K562 (cell line): Measurements from ENCODE around the gene CIAO1. TPM values are rescaled to one million over a fixed set of nuclear protein-coding genes. Genes with fewer than 3 reads are reported as not detected.

ENCODE experiments used
- ADNP ChIP-seq: fragments of 200-800 bp; sonication (Bioruptor generic); IDR thresholded peaks from 2 replicates; pipeline ENCODE4 v1.6.1; 2016; ENCODE audit warnings: missing genetic modification characterization, missing compliant biosample characterization
- NONO ChIP-seq, 2 experiments: fragments of 200-400 bp in 1 of 2; fragments of 450-650 bp in 1 of 2; formaldehyde crosslinking in 1 of 2; IDR thresholded peaks; 2 replicates each; pipeline ENCODE4 v1.6.1; 2017; ENCODE audit warnings: low read depth in 2 of 2, mild to moderate bottlenecking in 2 of 2, moderate library complexity in 2 of 2, low read length in 1 of 2
- RBBP5 ChIP-seq: fragments of 200-600 bp; sonication (generic); IDR thresholded peaks from 2 replicates; pipeline ENCODE4 v1.6.1; 2012; ENCODE audit warnings: borderline replicate concordance, mild to moderate bottlenecking, low read length, control low read depth, inconsistent platforms; ENCODE audit not compliant: insufficient read depth, poor library complexity, severe bottlenecking
- polyA plus RNA-seq, 8 experiments: library from polyadenylated mRNA; depleted of rRNA in 4 of 8; stranded (reverse) in 5 of 8; unstranded in 3 of 8; fragments of >200 nt; fragmentation: Nextera tagmentation in 2 of 8; fragmentation: Illumina TruSeq in 1 of 8; extraction: Ambion mirVana in 2 of 8; extraction: Trizol in 1 of 8; gene quantifications; 2 replicates each; pipeline versions ENCODE4 v1.2.1 to v1.2.3, GENCODE V29; 2011 to 2014; ENCODE audit warnings: inconsistent platforms in 1 of 8, missing spikeins in 1 of 8
- total RNA-seq, 7 experiments: library from RNA; depleted of rRNA in 6 of 7; stranded (reverse); fragments of >200 nt in 6 of 7; fragmentation: Illumina TruSeq in 2 of 7; extraction: Trizol in 2 of 7; gene quantifications; 2 replicates each; pipeline versions ENCODE4 v1.2.1 to v1.2.3, GENCODE V29; 2011 to 2021; ENCODE audit warnings: low replicate concordance in 1 of 7
- TF ChIP-seq, protein P1 (sequence below): sonication (generic); formaldehyde crosslinking; IDR thresholded peaks from 2 replicates; pipeline ENCODE4 v1.8.0; 2023; ENCODE audit warnings: missing genetic modification reagents, mild to moderate bottlenecking, borderline replicate concordance
- TF ChIP-seq, protein P2 (sequence below): sonication (generic); formaldehyde crosslinking; IDR thresholded peaks from 2 replicates; pipeline ENCODE4 v1.8.1; 2023; ENCODE audit warnings: mild to moderate bottlenecking, missing genetic modification reagents, moderate library complexity

CIAO1 gene
- total and polyA plus RNA-seq, 9 of the 15 experiments (the other 6 are each of a cell fraction or from before 2014, with no cell fraction given), result 11.4 to 156 (median 92.8) TPM

- TF ChIP-seq, protein P1, sequence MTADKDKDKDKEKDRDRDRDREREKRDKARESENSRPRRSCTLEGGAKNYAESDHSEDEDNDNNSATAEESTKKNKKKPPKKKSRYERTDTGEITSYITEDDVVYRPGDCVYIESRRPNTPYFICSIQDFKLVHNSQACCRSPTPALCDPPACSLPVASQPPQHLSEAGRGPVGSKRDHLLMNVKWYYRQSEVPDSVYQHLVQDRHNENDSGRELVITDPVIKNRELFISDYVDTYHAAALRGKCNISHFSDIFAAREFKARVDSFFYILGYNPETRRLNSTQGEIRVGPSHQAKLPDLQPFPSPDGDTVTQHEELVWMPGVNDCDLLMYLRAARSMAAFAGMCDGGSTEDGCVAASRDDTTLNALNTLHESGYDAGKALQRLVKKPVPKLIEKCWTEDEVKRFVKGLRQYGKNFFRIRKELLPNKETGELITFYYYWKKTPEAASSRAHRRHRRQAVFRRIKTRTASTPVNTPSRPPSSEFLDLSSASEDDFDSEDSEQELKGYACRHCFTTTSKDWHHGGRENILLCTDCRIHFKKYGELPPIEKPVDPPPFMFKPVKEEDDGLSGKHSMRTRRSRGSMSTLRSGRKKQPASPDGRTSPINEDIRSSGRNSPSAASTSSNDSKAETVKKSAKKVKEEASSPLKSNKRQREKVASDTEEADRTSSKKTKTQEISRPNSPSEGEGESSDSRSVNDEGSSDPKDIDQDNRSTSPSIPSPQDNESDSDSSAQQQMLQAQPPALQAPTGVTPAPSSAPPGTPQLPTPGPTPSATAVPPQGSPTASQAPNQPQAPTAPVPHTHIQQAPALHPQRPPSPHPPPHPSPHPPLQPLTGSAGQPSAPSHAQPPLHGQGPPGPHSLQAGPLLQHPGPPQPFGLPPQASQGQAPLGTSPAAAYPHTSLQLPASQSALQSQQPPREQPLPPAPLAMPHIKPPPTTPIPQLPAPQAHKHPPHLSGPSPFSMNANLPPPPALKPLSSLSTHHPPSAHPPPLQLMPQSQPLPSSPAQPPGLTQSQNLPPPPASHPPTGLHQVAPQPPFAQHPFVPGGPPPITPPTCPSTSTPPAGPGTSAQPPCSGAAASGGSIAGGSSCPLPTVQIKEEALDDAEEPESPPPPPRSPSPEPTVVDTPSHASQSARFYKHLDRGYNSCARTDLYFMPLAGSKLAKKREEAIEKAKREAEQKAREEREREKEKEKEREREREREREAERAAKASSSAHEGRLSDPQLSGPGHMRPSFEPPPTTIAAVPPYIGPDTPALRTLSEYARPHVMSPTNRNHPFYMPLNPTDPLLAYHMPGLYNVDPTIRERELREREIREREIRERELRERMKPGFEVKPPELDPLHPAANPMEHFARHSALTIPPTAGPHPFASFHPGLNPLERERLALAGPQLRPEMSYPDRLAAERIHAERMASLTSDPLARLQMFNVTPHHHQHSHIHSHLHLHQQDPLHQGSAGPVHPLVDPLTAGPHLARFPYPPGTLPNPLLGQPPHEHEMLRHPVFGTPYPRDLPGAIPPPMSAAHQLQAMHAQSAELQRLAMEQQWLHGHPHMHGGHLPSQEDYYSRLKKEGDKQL (CRISPR knock-in tag), result no peak
- TF ChIP-seq, protein P2, sequence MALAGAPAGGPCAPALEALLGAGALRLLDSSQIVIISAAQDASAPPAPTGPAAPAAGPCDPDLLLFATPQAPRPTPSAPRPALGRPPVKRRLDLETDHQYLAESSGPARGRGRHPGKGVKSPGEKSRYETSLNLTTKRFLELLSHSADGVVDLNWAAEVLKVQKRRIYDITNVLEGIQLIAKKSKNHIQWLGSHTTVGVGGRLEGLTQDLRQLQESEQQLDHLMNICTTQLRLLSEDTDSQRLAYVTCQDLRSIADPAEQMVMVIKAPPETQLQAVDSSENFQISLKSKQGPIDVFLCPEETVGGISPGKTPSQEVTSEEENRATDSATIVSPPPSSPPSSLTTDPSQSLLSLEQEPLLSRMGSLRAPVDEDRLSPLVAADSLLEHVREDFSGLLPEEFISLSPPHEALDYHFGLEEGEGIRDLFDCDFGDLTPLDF, result no peak
- TF ChIP-seq RBBP5 (no peak), ADNP (tag) (no peak), NONO (IDR thresholded peaks at IDR 0.05; ENCODE audit: low read depth in 2 of 2, low read length in 1 of 2) (no peak)
Measured at GRCh38 chr2:96238266-96238665, 27.8 kb upstream of the CIAO1 start (continued).
